Measurements from ENCODE around the gene SLC49A4.

- TF ChIP-seq CTCF (IDR thresholded peaks at IDR 0.05) (no peak), EP300 (IDR thresholded peaks at IDR 0.05) (no peak), POLR2AphosphoS5 (IDR thresholded peaks at IDR 0.05) (no peak)
These were observed 31.4 kb downstream of the SLC49A4 start for GRCh38 chr3:122826278-122826677.

Measured in upper lobe of left lung (tissue), 4 donors.